GM12874 (cell line): ENCODE measurements around the gene CTSS.
A peak's percentile ranks its signal among the peaks of the same experiment; 100 is the strongest.

Experiments
- TF ChIP-seq, protein P1 (sequence below): IDR thresholded peaks from 2 replicates; pipeline ENCODE4 v1.5.1; 2011; ENCODE audit warnings: low read depth, mild to moderate bottlenecking, control low read depth, low read length, moderate library complexity; ENCODE audit not compliant: insufficient read depth

The CTSS gene

DNA sequence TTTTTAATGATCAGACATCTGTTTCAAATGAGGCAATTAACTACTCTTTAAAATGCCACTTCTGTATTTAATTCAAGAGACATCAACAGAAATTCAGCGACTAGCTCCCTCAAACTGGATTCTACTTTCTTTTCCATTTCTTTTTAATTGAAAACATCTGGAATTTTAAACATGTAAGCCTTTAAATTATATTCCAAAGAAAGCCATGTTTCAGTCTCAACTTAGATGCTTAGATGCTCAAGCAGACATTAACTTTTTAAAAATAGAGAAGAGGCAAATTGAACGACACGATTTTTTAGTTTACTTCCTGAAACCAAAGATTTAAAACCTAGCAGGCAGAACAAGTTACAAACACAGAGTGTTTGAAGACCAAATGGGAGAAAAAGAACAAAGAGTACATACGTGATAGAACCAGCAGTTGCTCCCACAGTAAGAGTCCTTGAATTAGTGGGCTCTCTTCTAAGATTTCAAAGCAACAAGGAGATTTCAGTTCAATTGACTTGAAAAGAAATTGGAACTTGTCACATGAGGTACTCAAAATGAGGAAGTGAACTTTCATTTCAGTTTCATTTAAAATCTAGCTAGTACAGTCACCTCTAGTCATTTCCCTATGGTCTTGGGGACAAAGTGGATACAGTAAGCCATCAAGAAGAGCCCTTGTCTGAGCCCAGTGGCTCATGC is at the start of gene CTSS:
Gene CTSS (minus strand): TSS at position 483 of the 681 bp plus-strand sequence. CDS start 1,015 bp downstream, outside the sequence.
- TF ChIP-seq, protein P1, sequence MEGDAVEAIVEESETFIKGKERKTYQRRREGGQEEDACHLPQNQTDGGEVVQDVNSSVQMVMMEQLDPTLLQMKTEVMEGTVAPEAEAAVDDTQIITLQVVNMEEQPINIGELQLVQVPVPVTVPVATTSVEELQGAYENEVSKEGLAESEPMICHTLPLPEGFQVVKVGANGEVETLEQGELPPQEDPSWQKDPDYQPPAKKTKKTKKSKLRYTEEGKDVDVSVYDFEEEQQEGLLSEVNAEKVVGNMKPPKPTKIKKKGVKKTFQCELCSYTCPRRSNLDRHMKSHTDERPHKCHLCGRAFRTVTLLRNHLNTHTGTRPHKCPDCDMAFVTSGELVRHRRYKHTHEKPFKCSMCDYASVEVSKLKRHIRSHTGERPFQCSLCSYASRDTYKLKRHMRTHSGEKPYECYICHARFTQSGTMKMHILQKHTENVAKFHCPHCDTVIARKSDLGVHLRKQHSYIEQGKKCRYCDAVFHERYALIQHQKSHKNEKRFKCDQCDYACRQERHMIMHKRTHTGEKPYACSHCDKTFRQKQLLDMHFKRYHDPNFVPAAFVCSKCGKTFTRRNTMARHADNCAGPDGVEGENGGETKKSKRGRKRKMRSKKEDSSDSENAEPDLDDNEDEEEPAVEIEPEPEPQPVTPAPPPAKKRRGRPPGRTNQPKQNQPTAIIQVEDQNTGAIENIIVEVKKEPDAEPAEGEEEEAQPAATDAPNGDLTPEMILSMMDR, result no peak

DNA sequence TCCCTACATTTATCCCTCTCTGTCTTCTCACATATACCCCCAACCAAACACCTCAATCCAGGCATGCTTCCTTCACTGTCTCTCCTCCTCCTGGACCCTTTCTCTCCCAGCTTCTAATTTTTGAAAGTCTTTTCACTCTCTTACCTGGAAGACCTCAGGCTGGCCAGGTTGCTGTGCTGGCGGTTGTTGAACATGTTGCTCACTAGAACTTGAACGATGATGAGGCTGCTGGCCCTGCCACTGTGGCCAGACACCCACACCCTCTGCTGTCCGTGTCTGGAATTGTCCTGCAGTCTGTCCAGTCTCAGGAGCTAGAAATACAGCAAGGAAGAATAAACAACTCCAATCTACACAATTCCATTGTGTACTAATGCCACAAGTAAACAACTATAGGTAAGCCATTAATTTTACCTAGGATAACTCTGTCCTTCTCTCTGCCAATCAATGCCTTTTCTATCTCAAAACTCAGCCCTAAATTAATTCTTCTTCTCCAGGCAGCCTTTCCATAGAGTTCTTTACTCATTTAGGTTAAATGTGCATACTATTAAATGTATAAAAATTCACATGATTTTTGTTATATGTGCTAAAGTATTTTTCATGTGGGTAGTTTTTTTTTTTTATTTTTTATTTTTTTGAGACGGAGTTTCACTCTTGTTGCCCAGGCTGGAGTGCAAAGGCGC is 47.6 kb upstream of the CTSS start:
- TF ChIP-seq, protein P1, result peak; percentile 53; the same call in 1 of the 2 replicates

DNA sequence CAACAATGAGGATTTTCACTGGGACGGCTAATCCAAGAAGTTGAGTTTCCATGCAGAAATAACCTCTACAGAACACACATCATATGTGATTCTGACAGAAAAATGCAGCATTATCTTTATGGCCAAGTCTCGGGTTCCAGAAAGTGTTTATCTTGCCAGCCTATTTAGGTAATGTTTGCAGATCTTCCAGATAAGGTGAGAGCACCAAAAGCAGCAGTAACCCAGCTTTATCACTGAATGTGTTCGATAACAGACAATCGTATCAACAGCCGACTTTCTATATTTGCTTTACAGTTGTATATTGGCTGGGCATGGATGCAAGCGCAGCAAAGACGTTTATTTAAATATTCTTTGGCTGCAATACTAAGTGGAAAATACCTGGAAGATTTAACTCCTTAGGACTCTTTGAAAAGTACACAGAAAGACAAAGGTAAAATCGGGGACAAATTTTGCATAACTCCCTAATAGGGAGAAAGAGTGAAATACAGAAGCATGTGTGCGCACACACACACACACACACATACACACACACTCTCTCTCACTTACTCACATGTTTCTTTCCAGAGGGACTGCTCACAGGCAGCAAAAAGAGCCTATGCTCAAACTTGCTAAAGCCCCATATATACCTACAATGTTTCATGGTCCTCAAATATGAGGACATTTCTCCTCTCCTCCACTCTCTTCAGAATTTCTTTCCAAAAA is 45.5 kb upstream of the CTSS start:
- TF ChIP-seq, protein P1, result no peak

DNA sequence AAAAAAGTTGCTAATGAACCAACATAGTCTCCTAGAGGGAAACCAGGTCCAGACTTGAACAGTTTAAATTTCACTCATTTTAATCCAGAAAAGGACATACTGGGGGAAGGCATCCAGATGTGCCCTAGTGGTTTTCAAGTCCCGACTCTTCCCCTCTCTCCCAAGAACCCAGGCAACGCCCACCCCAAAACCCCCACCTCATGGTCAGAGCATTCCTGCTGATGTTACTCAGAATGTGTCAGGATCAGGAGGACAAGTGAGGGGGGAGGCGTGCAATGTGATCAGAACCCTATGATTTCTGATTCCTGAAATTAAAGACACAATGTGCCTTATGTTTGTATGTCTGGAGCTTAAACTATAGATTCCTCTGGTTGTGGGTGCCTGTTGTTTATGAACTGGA is 44.1 kb upstream of the CTSS start:
- TF ChIP-seq, protein P1, result no peak

DNA sequence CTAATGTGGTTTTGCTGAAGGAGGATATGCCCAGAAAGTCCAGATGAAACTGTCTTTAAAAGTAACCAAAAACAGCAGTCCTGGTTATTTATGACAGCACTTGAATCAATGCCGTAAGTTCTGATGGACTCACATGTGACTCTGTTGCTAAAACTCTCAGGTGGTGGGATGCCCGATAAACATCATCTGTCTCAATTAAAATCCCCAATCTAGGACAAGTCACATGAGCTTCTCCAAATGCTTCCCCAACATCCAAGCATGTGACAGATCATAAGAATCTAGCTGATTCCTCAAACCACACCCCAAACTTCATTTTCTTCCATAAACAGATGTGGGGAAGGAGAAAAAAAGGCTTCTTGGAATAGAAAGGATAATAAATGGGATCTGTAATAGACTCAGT is 43.3 kb upstream of the CTSS start:
- TF ChIP-seq, protein P1, result no peak

DNA sequence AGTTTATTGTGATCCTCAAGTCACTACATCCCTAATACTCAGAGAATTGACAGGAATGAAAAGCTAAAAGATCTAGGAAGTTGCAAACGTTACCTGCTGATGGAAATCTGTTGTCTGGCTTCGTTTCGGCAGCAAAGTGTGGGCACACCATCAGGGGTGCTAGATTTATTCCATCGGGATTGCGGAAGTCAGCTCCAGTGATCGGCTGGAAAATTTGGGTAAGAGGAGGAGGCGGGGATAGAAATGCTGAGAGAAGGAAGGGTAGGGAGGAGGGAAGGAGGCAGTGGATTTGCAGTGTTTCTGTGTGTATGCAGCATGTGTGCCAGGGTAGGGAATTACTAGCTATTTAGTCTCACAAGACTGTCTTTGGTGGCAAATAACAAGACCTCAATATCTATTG is 42.5 kb upstream of the CTSS start, which contains the start of gene CTSK:
Gene CTSK (minus strand): TSS at position 140 of the 400 bp plus-strand sequence. CDS start 1,455 bp downstream, outside the sequence.
- TF ChIP-seq, protein P1, result no peak
